Astrocyte (in vitro differentiated cells and primary cell): ENCODE measurements around the gene SLC25A21. TPM values are rescaled to one million over a fixed set of nuclear protein-coding genes. Genes with fewer than 3 reads are reported as not detected.

Experiments
- DNase-seq: peaks from one replicate; pipeline ENCODE4 v3.0.0-alpha.2; 2010; ENCODE audit warnings: low read depth
- FAIRE-seq: peaks from 2 replicates; lab custom pipeline; 2011; peaks lifted over from hg19 to GRCh38; lab: Jason Lieb, UNC
- H2AFZ ChIP-seq: 2 replicates; pipeline ENCODE4 v1.6.0; 2012; ENCODE audit warnings: low read depth, low read length, inconsistent platforms
- H3K27ac ChIP-seq: 2 replicates; pipeline ENCODE4 v1.5.1; 2011; ENCODE audit warnings: low read depth, low read length, inconsistent platforms
- H3K27me3 ChIP-seq: 2 replicates; pipeline ENCODE4 v1.6.0; 2011; ENCODE audit warnings: low read length, inconsistent platforms; ENCODE audit not compliant: insufficient read depth
- H3K36me3 ChIP-seq: 2 replicates; pipeline ENCODE4 v1.5.1; 2011; ENCODE audit warnings: low read length, inconsistent platforms; ENCODE audit not compliant: insufficient read depth
- H3K4me1 ChIP-seq: 2 replicates; pipeline ENCODE4 v1.5.1; 2011; ENCODE audit warnings: low read length, inconsistent platforms; ENCODE audit not compliant: insufficient read depth
- H3K4me2 ChIP-seq: 2 replicates; pipeline ENCODE4 v1.6.0; 2012; ENCODE audit warnings: low read length, inconsistent platforms
- H3K4me3 ChIP-seq: 2 replicates; pipeline ENCODE4 v1.5.1; 2011; ENCODE audit warnings: low read depth, mild to moderate bottlenecking, low read length, inconsistent platforms; ENCODE audit not compliant: insufficient read depth
- H3K79me2 ChIP-seq: 2 replicates; pipeline ENCODE4 v1.6.0; 2012; ENCODE audit warnings: mild to moderate bottlenecking, low read length, inconsistent platforms; ENCODE audit not compliant: insufficient read depth
- H3K9ac ChIP-seq: 2 replicates; pipeline ENCODE4 v1.6.0; 2012; ENCODE audit warnings: mild to moderate bottlenecking, low read length, inconsistent platforms
- H3K9me3 ChIP-seq: 2 replicates; pipeline ENCODE4 v1.5.1; 2012; ENCODE audit warnings: low read depth, mild to moderate bottlenecking, low read length, inconsistent platforms; ENCODE audit not compliant: insufficient read depth
- H4K20me1 ChIP-seq: 2 replicates; pipeline ENCODE4 v1.6.0; 2012; ENCODE audit warnings: low read length, inconsistent platforms; ENCODE audit not compliant: insufficient read depth
- H3K27ac Mint-ChIP-seq: one replicate; pipeline ENCODE4 v1.8.0; 2021; ENCODE audit warnings: mild to moderate bottlenecking, mixed read lengths; ENCODE audit not compliant: unreplicated experiment
- H3K27me3 Mint-ChIP-seq: one replicate; pipeline ENCODE4 v1.8.0; 2021; ENCODE audit warnings: low read depth, mixed read lengths; ENCODE audit not compliant: unreplicated experiment
- H3K36me3 Mint-ChIP-seq: one replicate; pipeline ENCODE4 v1.8.0; 2021; ENCODE audit warnings: low read depth, mixed read lengths; ENCODE audit not compliant: unreplicated experiment
- H3K4me1 Mint-ChIP-seq: one replicate; pipeline ENCODE4 v1.8.0; 2021; ENCODE audit warnings: low read depth, mixed read lengths; ENCODE audit not compliant: unreplicated experiment
- H3K4me3 Mint-ChIP-seq: one replicate; pipeline ENCODE4 v1.8.0; 2021; ENCODE audit warnings: mild to moderate bottlenecking, moderate library complexity, mixed read lengths; ENCODE audit not compliant: unreplicated experiment
- H3K9me3 Mint-ChIP-seq: one replicate; pipeline ENCODE4 v1.8.0; 2021; ENCODE audit warnings: mild to moderate bottlenecking, mixed read lengths; ENCODE audit not compliant: unreplicated experiment
- CTCF ChIP-seq: IDR thresholded peaks from 2 replicates; pipeline ENCODE4 v1.5.1; 2011; ENCODE audit warnings: low read depth, mild to moderate bottlenecking, inconsistent platforms, low read length, moderate library complexity; ENCODE audit not compliant: insufficient read depth
- EZH2 ChIP-seq: IDR thresholded peaks from 2 replicates; pipeline ENCODE4 v1.6.1; 2012; ENCODE audit warnings: mild to moderate bottlenecking, low read length, inconsistent platforms; ENCODE audit not compliant: insufficient read depth
- total RNA-seq: library from RNA; stranded (reverse); gene quantifications from 2 replicates; pipeline ENCODE4 v1.2.1, GENCODE V29; 2021

SLC25A21 gene
- total RNA-seq, 1 donor from 2014 or later = 1.5 TPM

DNA sequence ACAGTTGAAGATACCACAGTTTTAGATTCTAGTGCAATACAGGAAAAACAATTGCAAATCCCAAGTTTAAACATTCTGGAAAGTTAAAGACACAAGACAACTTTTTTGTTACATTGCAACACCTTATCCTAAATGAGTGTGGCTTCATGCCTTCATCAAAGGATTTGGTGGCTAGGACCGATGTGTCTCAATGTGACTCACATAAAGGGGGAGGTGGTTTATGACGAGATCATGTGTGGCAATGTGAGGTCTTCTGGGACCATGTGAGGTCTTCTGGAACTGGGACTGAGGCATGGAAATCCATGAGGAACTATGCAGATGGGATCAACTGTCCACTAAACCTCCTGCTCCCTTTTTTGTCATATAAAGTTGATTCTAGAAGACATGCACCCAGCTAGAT is 344.5 kb downstream of the SLC25A21 start:
- no peaks in the 10 kb centered on the region for H3K4me1 Mint-ChIP-seq

DNA sequence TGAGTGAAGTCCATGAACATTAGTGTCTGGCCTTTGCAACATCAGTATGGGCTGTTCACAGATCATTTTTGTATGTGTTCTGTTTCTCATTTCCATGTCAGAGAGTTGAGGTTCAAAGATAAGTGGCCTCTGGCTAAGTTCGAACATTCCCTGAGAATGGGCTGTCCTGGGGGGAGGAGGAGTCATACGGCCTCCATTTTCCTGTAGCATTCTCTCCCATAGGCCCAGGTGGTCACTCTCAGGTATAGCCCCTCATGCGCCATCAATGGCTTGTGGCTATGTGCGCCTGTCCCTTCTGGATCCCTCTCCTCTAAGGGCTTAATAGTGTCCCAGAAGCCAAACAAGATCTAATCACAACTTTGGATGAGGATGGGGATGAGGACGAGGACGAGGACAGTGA is 345.8 kb downstream of the SLC25A21 start:
- no peak overlapping the region for H3K27ac ChIP-seq
- no peak overlapping the region for H2AFZ ChIP-seq
- no peak overlapping the region for H3K4me3 ChIP-seq
- no peaks in the 10 kb centered on the region for H3K9me3 ChIP-seq
- no peaks in the 10 kb centered on the region for H3K27me3 ChIP-seq
- FAIRE-seq (no peak), DNase-seq (no peak)
- H3K9ac ChIP-seq = no peak overlapping the region
- H3K4me2 ChIP-seq = no peak overlapping the region
- no peaks in the 10 kb centered on the region for H3K36me3 Mint-ChIP-seq
- no peak for TF ChIP-seq EZH2
- no peak overlapping the region for H3K4me3 Mint-ChIP-seq
- peaks cover 3% of the 10 kb centered on the region for H3K27me3 Mint-ChIP-seq
- H3K79me2 ChIP-seq = no peaks in the 10 kb centered on the region
- no peaks in the 10 kb centered on the region for H3K4me1 Mint-ChIP-seq
- no peaks in the 10 kb centered on the region for H4K20me1 ChIP-seq
- no peaks in the 10 kb centered on the region for H3K4me1 ChIP-seq
- no peaks in the 10 kb centered on the region for H3K9me3 Mint-ChIP-seq
- H3K27ac Mint-ChIP-seq = no peak overlapping the region
- no peaks in the 10 kb centered on the region for H3K36me3 ChIP-seq

More for the DNA sequence above, 344.5 kb downstream of the SLC25A21 start:
- Histone ChIP-seq H3K9me3 (no peaks in the 10 kb centered on the region), H3K4me2 (no peak overlapping the region), H3K4me1 (no peaks in the 10 kb centered on the region), H4K20me1 (no peaks in the 10 kb centered on the region), H2AFZ (no peak overlapping the region), H3K27me3 (no peaks in the 10 kb centered on the region), H3K79me2 (no peaks in the 10 kb centered on the region), H3K27ac (no peak overlapping the region), H3K36me3 (no peaks in the 10 kb centered on the region), H3K9ac (no peak overlapping the region), H3K4me3 (no peak overlapping the region)
- no peak for DNase-seq
- H3K27ac Mint-ChIP-seq = no peak overlapping the region
- peaks cover 3% of the 10 kb centered on the region for H3K27me3 Mint-ChIP-seq
- no peak for FAIRE-seq
- TF ChIP-seq EZH2 (no peak), CTCF (no peak)
- no peaks in the 10 kb centered on the region for H3K36me3 Mint-ChIP-seq
- no peaks in the 10 kb centered on the region for H3K9me3 Mint-ChIP-seq
- H3K4me3 Mint-ChIP-seq = no peak overlapping the region

- no peak for DNase-seq
Observed at GRCh38 chr14:36824854-36825253, 347.6 kb downstream of the SLC25A21 start.

More at GRCh38 chr14:36824854-36825253, 347.6 kb downstream of the SLC25A21 start:
- Mint-ChIP-seq H3K36me3 (no peaks in the 10 kb centered on the region), H3K9me3 (no peaks in the 10 kb centered on the region), H3K27ac (no peak overlapping the region), H3K4me3 (no peak overlapping the region), H3K4me1 (peaks cover 10% of the 10 kb centered on the region), H3K27me3 (peaks cover 2% of the 10 kb centered on the region)
- no peak for TF ChIP-seq EZH2
- no peak for TF ChIP-seq CTCF
- FAIRE-seq = no peak
- no peaks in the 10 kb centered on the region for H3K79me2 ChIP-seq
- no peak overlapping the region for H2AFZ ChIP-seq
- no peak overlapping the region for H3K4me3 ChIP-seq
- no peaks in the 10 kb centered on the region for H3K36me3 ChIP-seq
- H3K4me1 ChIP-seq = no peaks in the 10 kb centered on the region
- no peak overlapping the region for H3K27ac ChIP-seq
- no peaks in the 10 kb centered on the region for H3K27me3 ChIP-seq
- no peaks in the 10 kb centered on the region for H4K20me1 ChIP-seq
- no peak overlapping the region for H3K4me2 ChIP-seq
- peaks cover 3% of the 10 kb centered on the region for H3K9me3 ChIP-seq
- no peak overlapping the region for H3K9ac ChIP-seq
